ENCODE results near the gene AGFG2. TPM values are rescaled to one million over a fixed set of nuclear protein-coding genes. Genes with fewer than 3 reads are reported as not detected.

The AGFG2 gene
- total and polyA plus RNA-seq, 10 of the 15 experiments (the other 5 are each of a cell fraction or from before 2014, with no cell fraction given): 0.90 to 71.5 (median 25.4) TPM

GRCh38 chr7:100552532-100552931, 13.5 kb downstream of the AGFG2 start:
- FAIRE-seq: no peak

More at GRCh38 chr7:100552532-100552931, 13.5 kb downstream of the AGFG2 start:
- no peak for TF ChIP-seq USF1 (IDR thresholded peaks at IDR 0.05; ENCODE audit: borderline replicate concordance, extremely low read length, insufficient read depth, low read depth, low read length)
- no peak for TF ChIP-seq EED (IDR thresholded peaks at IDR 0.05; ENCODE audit: low read depth)
- TF ChIP-seq FOXK2 (IDR thresholded peaks at IDR 0.05): no peak
- TF ChIP-seq POLR2A (IDR thresholded peaks at IDR 0.05; ENCODE audit: low read depth, low read length): no peak
- TF ChIP-seq, protein P1, sequence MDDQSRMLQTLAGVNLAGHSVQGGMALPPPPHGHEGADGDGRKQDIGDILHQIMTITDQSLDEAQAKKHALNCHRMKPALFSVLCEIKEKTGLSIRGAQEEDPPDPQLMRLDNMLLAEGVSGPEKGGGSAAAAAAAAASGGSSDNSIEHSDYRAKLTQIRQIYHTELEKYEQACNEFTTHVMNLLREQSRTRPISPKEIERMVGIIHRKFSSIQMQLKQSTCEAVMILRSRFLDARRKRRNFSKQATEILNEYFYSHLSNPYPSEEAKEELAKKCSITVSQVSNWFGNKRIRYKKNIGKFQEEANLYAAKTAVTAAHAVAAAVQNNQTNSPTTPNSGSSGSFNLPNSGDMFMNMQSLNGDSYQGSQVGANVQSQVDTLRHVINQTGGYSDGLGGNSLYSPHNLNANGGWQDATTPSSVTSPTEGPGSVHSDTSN (IDR thresholded peaks at IDR 0.05; ENCODE audit: insufficient replicate concordance, low read depth, low read length): no peak
- TF ChIP-seq SREBF1 (IDR thresholded peaks at IDR 0.05; ENCODE audit: low read length): no peak
- TF ChIP-seq IRF5 (IDR thresholded peaks at IDR 0.05; ENCODE audit: borderline replicate concordance): no peak
- no peak for TF ChIP-seq MLLT1 (IDR thresholded peaks at IDR 0.05)
- TF ChIP-seq RCOR1 (conservative IDR thresholded peaks at IDR 0.05; ENCODE audit: low read depth, low read length): no peak
- TF ChIP-seq CTCF (IDR thresholded peaks at IDR 0.05 in 2 of 3, conservative IDR thresholded peaks at IDR 0.05 in 1 of 3; ENCODE audit: control insufficient read depth in 2 of 3, extremely low read depth in 1 of 3, insufficient read depth in 1 of 3, low read depth in 3 of 3, low read length in 3 of 3): no peak
- no peak for TF ChIP-seq ZBED1 (IDR thresholded peaks at IDR 0.05; ENCODE audit: borderline replicate concordance)
- TF ChIP-seq MTA3 (IDR thresholded peaks at IDR 0.05; ENCODE audit: borderline replicate concordance, low read length): no peak
- no peak for TF ChIP-seq HCFC1 (IDR thresholded peaks at IDR 0.05; ENCODE audit: low read length)
- H3K4me1 ChIP-seq (ENCODE audit: control insufficient read depth, insufficient read depth, low read length): peaks cover 30% of the 10 kb centered on the region
- H3K4me2 ChIP-seq (ENCODE audit: control insufficient read depth, insufficient read depth): no peak overlapping the region
- WGBS (ENCODE audit: insufficient coverage, insufficient replicate concordance, low lambda C conversion rate, missing lambda C conversion rate): 100% methylated on average over 2 of the region's 2 CpGs
- H4K20me1 ChIP-seq (ENCODE audit: control insufficient read depth, insufficient read depth): no peaks in the 10 kb centered on the region
- ChIA-PET POLR2A (no interaction called here), SMC1A (ENCODE audit: uncharacterized antibody, unreplicated experiment) (no interaction called here), RAD21 (ENCODE audit: unreplicated experiment) (no interaction called here), CTCF (no interaction called here)
- H3K36me3 ChIP-seq (ENCODE audit: control insufficient read depth in 2 of 2, insufficient read depth in 2 of 2, low read length in 1 of 2): peaks cover 19 to 49% of the 10 kb centered on the region in 2 experiments
- no TSS peak for BruUV-seq (replicated peaks)
- H3K4me3 ChIP-seq: no peak overlapping the region
- intact Hi-C loops (cut with micrococcal nuclease; ENCODE audit: unreplicated experiment): no loop called here
- DNase-seq (ENCODE audit: low read depth, low spot score) (no peak), ATAC-seq (no peak)
- H3K27ac ChIP-seq (ENCODE audit: control insufficient read depth, insufficient read depth): no peak overlapping the region
- no peak overlapping the region for H2AFZ ChIP-seq (ENCODE audit: control insufficient read depth, low read depth, low read length)
- H3K27me3 ChIP-seq (replicated peaks in 1 of 2; ENCODE audit: control insufficient read depth in 2 of 2, insufficient read depth in 2 of 2, low read length in 1 of 2): no peaks in the 10 kb centered on the region
- H3K79me2 ChIP-seq (ENCODE audit: control insufficient read depth, insufficient read depth, low read length): peaks cover 16% of the 10 kb centered on the region
- in situ Hi-C loops (cut with MboI): no loop called here
- no peaks in the 10 kb centered on the region for H3K9me3 ChIP-seq (replicated peaks; ENCODE audit: control insufficient read depth, insufficient read depth, low read length)
- H3K9ac ChIP-seq (ENCODE audit: control insufficient read depth, insufficient read depth, low read length): no peak overlapping the region

Data from GM12878 (cell line).